ENCODE data around the gene TPRG1L.

The TPRG1L gene

GRCh38 chr1:3649342-3650247 lies 24.8 kb downstream of the TPRG1L start, which contains the start of gene WRAP73:
TSS of gene WRAP73 (minus strand) at chr1:3650103. CDS start at chr1:3649999, 104 bp downstream.
- Histone ChIP-seq H3K9me3 (ENCODE audit: control insufficient read depth in 2 of 2, low read length in 2 of 2) (no peaks in the 10 kb centered on the region), H3K27me3 (ENCODE audit: control insufficient read depth in 1 of 2, insufficient read depth in 2 of 2, low read length in 2 of 2) (peaks cover 30 to 38% of the 10 kb centered on the region in 2 donors), H3K9ac (ENCODE audit: low read length in 2 of 2) (peak within 1 kb of the TSS; percentile 66), H3K4me1 (ENCODE audit: control insufficient read depth, insufficient read depth, low read length) (peaks cover 34% of the 10 kb centered on the region), H3K36me3 (ENCODE audit: control insufficient read depth in 2 of 2, insufficient read depth in 2 of 2, low read length in 2 of 2) (peaks cover 9% of the 10 kb centered on the region in 2 donors), H3K27ac (ENCODE audit: low read length) (no peak within 1 kb of the TSS), H3K4me3 (ENCODE audit: low read length in 2 of 2) (peak within 1 kb of the TSS; percentile 20 to 89)

GRCh38 chr1:3650248-3651025 lies 25.6 kb downstream of the TPRG1L start:
- H3K9me3 ChIP-seq (ENCODE audit: control insufficient read depth in 2 of 2, low read length in 2 of 2) = no peaks in the 10 kb centered on the region
- H3K27ac ChIP-seq (ENCODE audit: low read length) = no peak overlapping the region
- peaks cover 34 to 40% of the 10 kb centered on the region in 2 donors for H3K27me3 ChIP-seq (ENCODE audit: control insufficient read depth in 1 of 2, insufficient read depth in 2 of 2, low read length in 2 of 2)
- peaks cover 9% of the 10 kb centered on the region in 2 donors for H3K36me3 ChIP-seq (ENCODE audit: control insufficient read depth in 2 of 2, insufficient read depth in 2 of 2, low read length in 2 of 2)
- H3K4me1 ChIP-seq (ENCODE audit: control insufficient read depth, insufficient read depth, low read length) = peaks cover 34% of the 10 kb centered on the region
- peak overlapping the region; percentile 20 to 89 for H3K4me3 ChIP-seq (ENCODE audit: low read length in 2 of 2)
- H3K9ac ChIP-seq (ENCODE audit: low read length in 2 of 2) = no peak overlapping the region

GRCh38 chr1:3651026-3651929 lies 26.5 kb downstream of the TPRG1L start:
- Histone ChIP-seq H3K4me3 (ENCODE audit: low read length in 2 of 2) (peak overlapping the region in 1 of 2 donors; percentile 89), H3K4me1 (ENCODE audit: control insufficient read depth, insufficient read depth, low read length) (peaks cover 34% of the 10 kb centered on the region), H3K9ac (ENCODE audit: low read length in 2 of 2) (no peak overlapping the region), H3K9me3 (ENCODE audit: control insufficient read depth in 2 of 2, low read length in 2 of 2) (no peaks in the 10 kb centered on the region), H3K27ac (ENCODE audit: low read length) (no peak overlapping the region), H3K27me3 (ENCODE audit: control insufficient read depth in 1 of 2, insufficient read depth in 2 of 2, low read length in 2 of 2) (peaks cover 34 to 40% of the 10 kb centered on the region in 2 donors), H3K36me3 (ENCODE audit: control insufficient read depth in 2 of 2, insufficient read depth in 2 of 2, low read length in 2 of 2) (peaks cover 6 to 9% of the 10 kb centered on the region in 2 donors)

- no peak within 1 kb of the TSS for H3K9ac ChIP-seq (ENCODE audit: low read length in 2 of 2)
- no peak within 1 kb of the TSS for H3K27ac ChIP-seq (ENCODE audit: low read length)
- H3K9me3 ChIP-seq (ENCODE audit: control insufficient read depth in 2 of 2, low read length in 2 of 2) = no peaks in the 10 kb centered on the region
- peak within 1 kb of the TSS in 1 of 2 donors; percentile 89 for H3K4me3 ChIP-seq (ENCODE audit: low read length in 2 of 2)
- peaks cover 34% of the 10 kb centered on the region for H3K4me1 ChIP-seq (ENCODE audit: control insufficient read depth, insufficient read depth, low read length)
- peaks cover 34 to 41% of the 10 kb centered on the region in 2 donors for H3K27me3 ChIP-seq (ENCODE audit: control insufficient read depth in 1 of 2, insufficient read depth in 2 of 2, low read length in 2 of 2)
- H3K36me3 ChIP-seq (ENCODE audit: control insufficient read depth in 2 of 2, insufficient read depth in 2 of 2, low read length in 2 of 2) = peaks cover 2 to 3% of the 10 kb centered on the region in 2 donors
These were observed 27.2 kb downstream of the TPRG1L start, which contains the start of gene TP73 for GRCh38 chr1:3651930-3652547. TSS of gene TP73 (plus strand) at chr1:3652516. CDS start at chr1:3682366, 29,850 bp downstream.

- H3K27me3 ChIP-seq (ENCODE audit: control insufficient read depth in 1 of 2, insufficient read depth in 2 of 2, low read length in 2 of 2) = peaks cover 34 to 48% of the 10 kb centered on the region in 2 donors
- H3K4me3 ChIP-seq (ENCODE audit: low read length in 2 of 2) = peak overlapping the region in 1 of 2 donors; percentile 49
- no peaks in the 10 kb centered on the region for H3K36me3 ChIP-seq (ENCODE audit: control insufficient read depth in 2 of 2, insufficient read depth in 2 of 2, low read length in 2 of 2)
- no peak overlapping the region for H3K9ac ChIP-seq (ENCODE audit: low read length in 2 of 2)
- no peak overlapping the region for H3K27ac ChIP-seq (ENCODE audit: low read length)
- H3K9me3 ChIP-seq (ENCODE audit: control insufficient read depth in 2 of 2, low read length in 2 of 2) = no peaks in the 10 kb centered on the region
- H3K4me1 ChIP-seq (ENCODE audit: control insufficient read depth, insufficient read depth, low read length) = peaks cover 34% of the 10 kb centered on the region
These were observed 27.9 kb downstream of the TPRG1L start for GRCh38 chr1:3652548-3653285.

- peaks cover 36 to 50% of the 10 kb centered on the region in 2 donors for H3K27me3 ChIP-seq (ENCODE audit: control insufficient read depth in 1 of 2, insufficient read depth in 2 of 2, low read length in 2 of 2)
- no peaks in the 10 kb centered on the region for H3K36me3 ChIP-seq (ENCODE audit: control insufficient read depth in 2 of 2, insufficient read depth in 2 of 2, low read length in 2 of 2)
- H3K9ac ChIP-seq (ENCODE audit: low read length in 2 of 2) = no peak overlapping the region
- H3K4me3 ChIP-seq (ENCODE audit: low read length in 2 of 2) = no peak overlapping the region
- peaks cover 34% of the 10 kb centered on the region for H3K4me1 ChIP-seq (ENCODE audit: control insufficient read depth, insufficient read depth, low read length)
- H3K9me3 ChIP-seq (ENCODE audit: control insufficient read depth in 2 of 2, low read length in 2 of 2) = no peaks in the 10 kb centered on the region
- H3K27ac ChIP-seq (ENCODE audit: low read length) = no peak overlapping the region
These were observed 28.4 kb downstream of the TPRG1L start for GRCh38 chr1:3653286-3653618.

- no peak overlapping the region for H3K4me3 ChIP-seq (ENCODE audit: low read length in 2 of 2)
- no peak overlapping the region for H3K9ac ChIP-seq (ENCODE audit: low read length in 2 of 2)
- H3K27me3 ChIP-seq (ENCODE audit: control insufficient read depth in 1 of 2, insufficient read depth in 2 of 2, low read length in 2 of 2) = peaks cover 36 to 50% of the 10 kb centered on the region in 2 donors
- H3K4me1 ChIP-seq (ENCODE audit: control insufficient read depth, insufficient read depth, low read length) = peaks cover 26% of the 10 kb centered on the region
- H3K9me3 ChIP-seq (ENCODE audit: control insufficient read depth in 2 of 2, low read length in 2 of 2) = no peaks in the 10 kb centered on the region
- no peak overlapping the region for H3K27ac ChIP-seq (ENCODE audit: low read length)
- H3K36me3 ChIP-seq (ENCODE audit: control insufficient read depth in 2 of 2, insufficient read depth in 2 of 2, low read length in 2 of 2) = no peaks in the 10 kb centered on the region
These were observed 29.9 kb downstream of the TPRG1L start for GRCh38 chr1:3654549-3655281.

GRCh38 chr1:3656450-3657095 lies 31.8 kb downstream of the TPRG1L start:
- Histone ChIP-seq H3K27me3 (ENCODE audit: control insufficient read depth in 1 of 2, insufficient read depth in 2 of 2, low read length in 2 of 2) (peaks cover 25 to 37% of the 10 kb centered on the region in 2 donors), H3K27ac (ENCODE audit: low read length) (no peak overlapping the region), H3K4me1 (ENCODE audit: control insufficient read depth, insufficient read depth, low read length) (peaks cover 12% of the 10 kb centered on the region), H3K9ac (ENCODE audit: low read length in 2 of 2) (no peak overlapping the region), H3K36me3 (ENCODE audit: control insufficient read depth in 2 of 2, insufficient read depth in 2 of 2, low read length in 2 of 2) (no peaks in the 10 kb centered on the region), H3K4me3 (ENCODE audit: low read length in 2 of 2) (no peak overlapping the region), H3K9me3 (ENCODE audit: control insufficient read depth in 2 of 2, low read length in 2 of 2) (no peaks in the 10 kb centered on the region)
